GM19193 (cell line): ENCODE results near the gene CCDC171.

Experiments
- POLR2A ChIP-seq: IDR thresholded peaks from 4 replicates; pipeline ENCODE4 v1.6.1; 2011; ENCODE audit not compliant: insufficient read depth, insufficient read length; ENCODE audit errors: extremely low read depth

Gene CCDC171

GRCh38 chr9:15531380-15531779 lies 21.5 kb upstream of the CCDC171 start:
- no peak for TF ChIP-seq POLR2A

- no peak for TF ChIP-seq POLR2A
Measured at GRCh38 chr9:15541872-15542271, 11.0 kb upstream of the CCDC171 start.

GRCh38 chr9:15542624-15543023 lies 10.2 kb upstream of the CCDC171 start:
- TF ChIP-seq POLR2A: no peak

GRCh38 chr9:15543047-15543813 lies 9.6 kb upstream of the CCDC171 start:
- no peak for TF ChIP-seq POLR2A

- no peak for TF ChIP-seq POLR2A
Measured at GRCh38 chr9:15549611-15550010, 3.2 kb upstream of the CCDC171 start.

- no peak for TF ChIP-seq POLR2A
Measured at GRCh38 chr9:15553528-15553898, 670 bp downstream of the CCDC171 start.

- no peak for TF ChIP-seq POLR2A
Measured at GRCh38 chr9:15570769-15571168, 17.9 kb downstream of the CCDC171 start.

- TF ChIP-seq POLR2A: no peak
Measured at GRCh38 chr9:15572200-15572770, 19.4 kb downstream of the CCDC171 start.

- no peak for TF ChIP-seq POLR2A
Measured at GRCh38 chr9:15576350-15577050, 23.7 kb downstream of the CCDC171 start.

- TF ChIP-seq POLR2A: no peak
Measured at GRCh38 chr9:15578714-15579113, 25.9 kb downstream of the CCDC171 start.

GRCh38 chr9:15584379-15584778 lies 31.5 kb downstream of the CCDC171 start:
- no peak for TF ChIP-seq POLR2A

- no peak for TF ChIP-seq POLR2A
Measured at GRCh38 chr9:15592317-15592716, 39.5 kb downstream of the CCDC171 start.

- no peak for TF ChIP-seq POLR2A
Measured at GRCh38 chr9:15606643-15607472, 54.0 kb downstream of the CCDC171 start.

- no peak for TF ChIP-seq POLR2A
Measured at GRCh38 chr9:15612962-15613361, 60.1 kb downstream of the CCDC171 start.

GRCh38 chr9:15617782-15618181 lies 64.9 kb downstream of the CCDC171 start:
- no peak for TF ChIP-seq POLR2A
